B cell (primary cell): ENCODE measurements around the gene EPB41L4A. TPM values are rescaled to one million over a fixed set of nuclear protein-coding genes. Genes with fewer than 3 reads are reported as not detected.

Source experiments
- ATAC-seq: fragments of 200-7000 bp; cut with Tn5 transposase; one replicate; pipeline ENCODE4 v1.10.0; 2021; ENCODE audit warnings: low read depth, mild to moderate bottlenecking, moderate number of reproducible peaks, moderate library complexity
- CTCF ChIA-PET: fragments of 350-600 bp; sonication (Branson Sonifier 250); formaldehyde crosslinking; loops from one replicate; lab custom pipeline; 2021; ENCODE audit warnings: antibody characterized with exemption, inconsistent platforms; lab: Charles Lee
- POLR2A ChIA-PET: fragments of 350-600 bp; sonication (Branson Sonifier 250); formaldehyde crosslinking; loops from one replicate; lab custom pipeline; 2021; ENCODE audit warnings: antibody characterized with exemption; lab: Charles Lee
- DNase-seq: peaks from one replicate; pipeline ENCODE4 v3.0.0; 2013
- H2AFZ ChIP-seq: 2 replicates; pipeline ENCODE4 v1.6.1; 2012; ENCODE audit warnings: mild to moderate bottlenecking, low read depth, low read length; ENCODE audit not compliant: insufficient read depth, poor library complexity, severe bottlenecking
- H3K27ac ChIP-seq, 2 donors: 1 replicate in 1 of 2; 2 replicates in 1 of 2; pipeline ENCODE4 v1.5.1; 2012 to 2013; ENCODE audit warnings: low read length in 2 of 2, mild to moderate bottlenecking in 2 of 2, moderate library complexity in 1 of 2
- H3K27me3 ChIP-seq, 4 experiments: fragments of 200-600 bp in 1 of 4; sonication (generic) in 1 of 4; replicated peaks in 1 of 4; 1 replicate in 2 of 4; 2 replicates in 2 of 4; pipeline versions ENCODE4 v1.6.1 to v1.7.0; 2013 to 2016; ENCODE audit warnings: low read length in 3 of 4, mild to moderate bottlenecking in 2 of 4, mixed read lengths in 1 of 4, moderate library complexity in 1 of 4; ENCODE audit not compliant: insufficient read depth in 4 of 4, control insufficient read depth in 3 of 4; ENCODE audit errors: control extremely low read depth in 1 of 4
- H3K36me3 ChIP-seq, 2 experiments: replicated peaks in 1 of 2; 1 replicate in 1 of 2; 2 replicates in 1 of 2; pipeline versions ENCODE4 v1.6.1 to v1.7.1; 2013; ENCODE audit warnings: low read length in 1 of 2; ENCODE audit not compliant: insufficient read depth in 2 of 2, control insufficient read depth in 1 of 2; ENCODE audit errors: control extremely low read depth in 1 of 2, extremely low read depth in 1 of 2
- H3K4me1 ChIP-seq, 2 donors: fragments of 200-600 bp in 1 of 2; sonication (generic) in 1 of 2; 1 replicate in 1 of 2; 2 replicates in 1 of 2; pipeline versions ENCODE4 v1.5.1 to v1.6.1; 2013 to 2017; ENCODE audit warnings: low read length in 2 of 2; ENCODE audit not compliant: control insufficient read depth in 2 of 2, insufficient read depth in 2 of 2
- H3K4me2 ChIP-seq: replicated peaks from 2 replicates; pipeline ENCODE3; 2012; ENCODE audit warnings: mild to moderate bottlenecking, low read depth, low read length; ENCODE audit not compliant: poor library complexity, severe bottlenecking
- H3K4me3 ChIP-seq, 5 experiments: fragments of 200-600 bp in 1 of 5; sonication (generic) in 1 of 5; 1 replicate in 3 of 5; 2 replicates in 2 of 5; pipeline versions ENCODE4 v1.5.1 to v1.7.0; 2011 to 2016; ENCODE audit warnings: low read length in 4 of 5, mild to moderate bottlenecking in 4 of 5, low read depth in 2 of 5, control low read depth in 1 of 5, moderate library complexity in 1 of 5; ENCODE audit not compliant: insufficient read depth in 1 of 5; ENCODE audit errors: control extremely low read depth in 1 of 5, extremely low read depth in 1 of 5
- H3K79me2 ChIP-seq: fragments of 200-600 bp; sonication (generic); one replicate; pipeline ENCODE4 v1.6.0; 2016; ENCODE audit warnings: low read length; ENCODE audit not compliant: control insufficient read depth, insufficient read depth
- H3K9ac ChIP-seq: fragments of 200-600 bp; sonication (generic); 2 replicates; pipeline ENCODE4 v1.6.1; 2017; ENCODE audit warnings: mild to moderate bottlenecking, low read length, moderate library complexity
- H3K9me3 ChIP-seq, 3 donors: one replicate each; pipeline versions ENCODE4 v1.6.1 to v1.7.1; 2013; ENCODE audit warnings: low read length in 2 of 3; ENCODE audit not compliant: control insufficient read depth in 2 of 3, insufficient read depth in 1 of 3; ENCODE audit errors: control extremely low read depth in 1 of 3
- H4K20me1 ChIP-seq: 2 replicates; pipeline ENCODE4 v1.6.0; 2012; ENCODE audit warnings: mild to moderate bottlenecking, low read length; ENCODE audit not compliant: insufficient read depth, control insufficient read depth, poor library complexity, severe bottlenecking
- H3K27ac Mint-ChIP-seq: one replicate; pipeline ENCODE4 v1.8.0; 2021; ENCODE audit warnings: mixed read lengths
- H3K27me3 Mint-ChIP-seq: one replicate; pipeline ENCODE4 v1.8.0; 2021; ENCODE audit warnings: mixed read lengths
- H3K4me1 Mint-ChIP-seq: one replicate; pipeline ENCODE4 v1.8.0; 2021; ENCODE audit warnings: mixed read lengths
- H3K4me3 Mint-ChIP-seq: one replicate; pipeline ENCODE4 v1.8.0; 2021; ENCODE audit warnings: mixed read lengths
- H3K9me3 Mint-ChIP-seq: one replicate; pipeline ENCODE4 v1.8.0; 2022; ENCODE audit warnings: mixed read lengths; ENCODE audit not compliant: insufficient read depth
- EZH2 ChIP-seq: IDR thresholded peaks from 2 replicates; pipeline ENCODE4 v1.6.1; 2012; ENCODE audit warnings: borderline replicate concordance, low read depth, mild to moderate bottlenecking, moderate library complexity, low read length; ENCODE audit not compliant: insufficient read depth, poor library complexity, severe bottlenecking
- WGBS: methylation state at CpG from one replicate; pipeline ENCODE4 v1.1.5; 2013; ENCODE audit warnings: missing lambda C conversion rate; ENCODE audit not compliant: insufficient coverage; 5-methylcytosine and 5-hydroxymethylcytosine counted together
- intact Hi-C: fragments of 100-400 bp; cut with micrococcal nuclease; formaldehyde crosslinking; loops from one replicate; pipeline ENCODE4 v1.10.0; 2022
- polyA plus RNA-seq: library from polyadenylated mRNA; depleted of rRNA; stranded (reverse); fragments of >200 nt; gene quantifications from 2 replicates; pipeline ENCODE4 v1.2.3, GENCODE V29; 2012
- total RNA-seq, 2 donors: library from RNA; stranded (reverse); fragments of 120-200 nt in 1 of 2; gene quantifications; 1 replicate in 1 of 2; 2 replicates in 1 of 2; pipeline versions ENCODE4 v1.2.3 to v1.2.4, GENCODE V29; 2013 to 2022
- TF ChIP-seq, protein P1 (sequence below): fragments of 200-600 bp; IDR thresholded peaks from one replicate; pipeline ENCODE4 v1.8.0; 2022; ENCODE audit warnings: antibody characterized with exemption, mild to moderate bottlenecking

The EPB41L4A gene
- total and polyA plus RNA-seq, 2 donors (not counting 1 experiment from before 2014, with no cell fraction given), result 1.8 to 12.9 TPM

GRCh38 chr5:112342389-112342788, 76.7 kb downstream of the EPB41L4A start:
- Histone ChIP-seq H3K4me2 (no peak overlapping the region), H4K20me1 (no peaks in the 10 kb centered on the region), H3K79me2 (no peaks in the 10 kb centered on the region), H3K27me3 (no peaks in the 10 kb centered on the region), H3K9me3 (no peaks in the 10 kb centered on the region), H2AFZ (no peak overlapping the region), H3K36me3 (no peaks in the 10 kb centered on the region), H3K27ac (no peak overlapping the region), H3K4me3 (no peak overlapping the region), H3K9ac (no peak overlapping the region), H3K4me1 (peaks cover 0 to 4% of the 10 kb centered on the region in 2 donors)
- ChIA-PET CTCF (no interaction called here), POLR2A (no interaction called here)
- TF ChIP-seq EZH2, result no peak
- TF ChIP-seq, protein P1, sequence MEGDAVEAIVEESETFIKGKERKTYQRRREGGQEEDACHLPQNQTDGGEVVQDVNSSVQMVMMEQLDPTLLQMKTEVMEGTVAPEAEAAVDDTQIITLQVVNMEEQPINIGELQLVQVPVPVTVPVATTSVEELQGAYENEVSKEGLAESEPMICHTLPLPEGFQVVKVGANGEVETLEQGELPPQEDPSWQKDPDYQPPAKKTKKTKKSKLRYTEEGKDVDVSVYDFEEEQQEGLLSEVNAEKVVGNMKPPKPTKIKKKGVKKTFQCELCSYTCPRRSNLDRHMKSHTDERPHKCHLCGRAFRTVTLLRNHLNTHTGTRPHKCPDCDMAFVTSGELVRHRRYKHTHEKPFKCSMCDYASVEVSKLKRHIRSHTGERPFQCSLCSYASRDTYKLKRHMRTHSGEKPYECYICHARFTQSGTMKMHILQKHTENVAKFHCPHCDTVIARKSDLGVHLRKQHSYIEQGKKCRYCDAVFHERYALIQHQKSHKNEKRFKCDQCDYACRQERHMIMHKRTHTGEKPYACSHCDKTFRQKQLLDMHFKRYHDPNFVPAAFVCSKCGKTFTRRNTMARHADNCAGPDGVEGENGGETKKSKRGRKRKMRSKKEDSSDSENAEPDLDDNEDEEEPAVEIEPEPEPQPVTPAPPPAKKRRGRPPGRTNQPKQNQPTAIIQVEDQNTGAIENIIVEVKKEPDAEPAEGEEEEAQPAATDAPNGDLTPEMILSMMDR, result no peak
- Mint-ChIP-seq H3K9me3 (no peaks in the 10 kb centered on the region), H3K4me3 (no peak overlapping the region), H3K4me1 (peaks cover 8% of the 10 kb centered on the region), H3K27ac (no peak overlapping the region), H3K27me3 (peaks cover 11% of the 10 kb centered on the region)
- DNase-seq (no peak), ATAC-seq (no peak)
- WGBS, result 70% methylated on average over 2 of the region's 3 CpGs
- intact Hi-C loops, result no loop called here

- H3K9ac ChIP-seq, result no peak overlapping the region
- peaks cover 15% of the 10 kb centered on the region for H3K27me3 Mint-ChIP-seq
- POLR2A ChIA-PET, result no interaction called here
- H3K27me3 ChIP-seq, result no peaks in the 10 kb centered on the region
- H3K4me1 Mint-ChIP-seq, result no peaks in the 10 kb centered on the region
- no peaks in the 10 kb centered on the region for H3K79me2 ChIP-seq
- no peak for ATAC-seq
- no peak overlapping the region for H3K4me3 ChIP-seq
- CTCF ChIA-PET, result interaction anchor here (0.6 kb wide), 1 partner anchor 15 kb away, joined by 3 read pairs; no protein-coding TSS in a partner anchor
- H3K4me3 Mint-ChIP-seq, result no peak overlapping the region
- no peaks in the 10 kb centered on the region for H3K9me3 ChIP-seq
- intact Hi-C loops, result no loop called here
- 84% methylated on average over 3 of the region's 8 CpGs for WGBS
- H3K36me3 ChIP-seq, result no peaks in the 10 kb centered on the region
- TF ChIP-seq EZH2, result no peak
- TF ChIP-seq, protein P1, result no peak
- no peaks in the 10 kb centered on the region for H3K4me1 ChIP-seq
- H3K9me3 Mint-ChIP-seq, result no peaks in the 10 kb centered on the region
- H3K27ac Mint-ChIP-seq, result no peak overlapping the region
- no peak overlapping the region for H3K4me2 ChIP-seq
- no peak overlapping the region for H2AFZ ChIP-seq
- H4K20me1 ChIP-seq, result no peaks in the 10 kb centered on the region
- no peak for DNase-seq
- H3K27ac ChIP-seq, result no peak overlapping the region
These were observed 79.3 kb downstream of the EPB41L4A start for GRCh38 chr5:112339761-112340160.
